ENCODE data around the gene SGPL1.
A peak's percentile ranks its signal among the peaks of the same experiment; 100 is the strongest.
"Not testable (repeated sequence)": the region's sequence is repeated elsewhere in the genome, so short reads cannot be mapped to it uniquely, and the experiment has no call there.

Gene SGPL1

GRCh38 chr10:70845816-70846215, 30.1 kb downstream of the SGPL1 start:
- DNase-seq, result no peak

GRCh38 chr10:70846795-70847194, 31.0 kb downstream of the SGPL1 start:
- no peak for DNase-seq

- no peak for DNase-seq
Observed at GRCh38 chr10:70847659-70848360, 32.1 kb downstream of the SGPL1 start.

- no peak for DNase-seq
Observed at GRCh38 chr10:70849582-70850016, 33.9 kb downstream of the SGPL1 start.

- no peak for DNase-seq
Observed at GRCh38 chr10:70850097-70850496, 34.3 kb downstream of the SGPL1 start.

GRCh38 chr10:70851597-70852475, 36.1 kb downstream of the SGPL1 start:
- no peak for DNase-seq

GRCh38 chr10:70853038-70853437, 37.3 kb downstream of the SGPL1 start:
- DNase-seq, result no peak

- DNase-seq, result no peak
Observed at GRCh38 chr10:70853457-70853856, 37.7 kb downstream of the SGPL1 start.

GRCh38 chr10:70856454-70856853, 40.7 kb downstream of the SGPL1 start:
- DNase-seq, result no peak

- no peak for DNase-seq
Observed at GRCh38 chr10:70858759-70859158, 43.0 kb downstream of the SGPL1 start.

- not testable (repeated sequence) for DNase-seq
Observed at GRCh38 chr10:70861495-70862197, 45.9 kb downstream of the SGPL1 start.

GRCh38 chr10:70863470-70864160, 47.9 kb downstream of the SGPL1 start:
- DNase-seq, result no peak

- DNase-seq, result no peak
Observed at GRCh38 chr10:70864935-70865334, 49.2 kb downstream of the SGPL1 start.

- no peak for DNase-seq
Observed at GRCh38 chr10:70866424-70866823, 50.7 kb downstream of the SGPL1 start.

- no peak for DNase-seq
Observed at GRCh38 chr10:70872291-70872690, 56.5 kb downstream of the SGPL1 start.

- DNase-seq, result no peak
Observed at GRCh38 chr10:70874061-70874460, 58.3 kb downstream of the SGPL1 start.

GRCh38 chr10:70879207-70879606, 63.5 kb downstream of the SGPL1 start:
- no peak for DNase-seq

- peak; percentile 71 for DNase-seq
Observed at GRCh38 chr10:70880077-70880534, 64.4 kb downstream of the SGPL1 start.

- no peak for DNase-seq
Observed at GRCh38 chr10:70884741-70885140, 69.0 kb downstream of the SGPL1 start.

GRCh38 chr10:70885481-70885880, 69.7 kb downstream of the SGPL1 start:
- no peak for DNase-seq

GRCh38 chr10:70885931-70886903, 70.5 kb downstream of the SGPL1 start:
- no peak for DNase-seq

Measured in stimulated activated CD4-positive, alpha-beta T cell treated with anti-CD3 and anti-CD28 coated beads, Interleukin-4, amount 100 ng/mL, for 1 hour (primary cell).